ENCODE results near the gene PITPNB. TPM values are rescaled to one million over a fixed set of nuclear protein-coding genes. Genes with fewer than 3 reads are reported as not detected.

The PITPNB gene
- total RNA-seq, 1 experiment from 2014 or later: 70.7 TPM

- Mint-ChIP-seq H3K4me3 (no peak overlapping the region), H3K9me3 (no peaks in the 10 kb centered on the region), H3K4me1 (peaks cover 13% of the 10 kb centered on the region), H3K27me3 (ENCODE audit: low read depth) (no peaks in the 10 kb centered on the region), H3K36me3 (peaks cover 38% of the 10 kb centered on the region), H3K27ac (no peak overlapping the region)
- DNase-seq (ENCODE audit: low spot score) (no peak), ATAC-seq (no peak)
- CTCF ChIA-PET: no interaction called here
- POLR2A ChIA-PET: no interaction called here
- TF ChIP-seq ATF2 (CRISPR knock-in tag; IDR thresholded peaks at IDR 0.05; ENCODE audit: borderline replicate concordance, low read depth): no peak
- no peak for TF ChIP-seq GTF2I (CRISPR knock-in tag; conservative IDR thresholded peaks at IDR 0.05)
- TF ChIP-seq E2F5 (CRISPR knock-in tag; IDR thresholded peaks at IDR 0.05): no peak
- no peak for TF ChIP-seq ATF3 (CRISPR knock-in tag; conservative IDR thresholded peaks at IDR 0.05)
- no peak for TF ChIP-seq MAX (CRISPR knock-in tag; IDR thresholded peaks at IDR 0.05)
Measured at GRCh38 chr22:27859336-27859735, 59.7 kb downstream of the PITPNB start.

GRCh38 chr22:27858626-27859025 is 60.4 kb downstream of the PITPNB start:
- Mint-ChIP-seq H3K4me3 (no peak overlapping the region), H3K36me3 (peaks cover 44% of the 10 kb centered on the region), H3K27ac (no peak overlapping the region), H3K27me3 (ENCODE audit: low read depth) (no peaks in the 10 kb centered on the region), H3K4me1 (peaks cover 13% of the 10 kb centered on the region), H3K9me3 (no peaks in the 10 kb centered on the region)
- no peak for DNase-seq (ENCODE audit: low spot score)
- TF ChIP-seq E2F4 (CRISPR knock-in tag; IDR thresholded peaks at IDR 0.05; ENCODE audit: borderline replicate concordance, low read depth) (no peak), ELF4 (CRISPR knock-in tag; IDR thresholded peaks at IDR 0.05; ENCODE audit: low read depth) (no peak), ZNF317 (CRISPR knock-in tag; IDR thresholded peaks at IDR 0.05; ENCODE audit: borderline replicate concordance, low read depth) (no peak), TP53 (CRISPR knock-in tag; IDR thresholded peaks at IDR 0.05) (no peak), RELA (CRISPR knock-in tag; IDR thresholded peaks at IDR 0.05; ENCODE audit: borderline replicate concordance) (no peak), NR2C2 (CRISPR knock-in tag; IDR thresholded peaks at IDR 0.05) (no peak), GTF2I (CRISPR knock-in tag; conservative IDR thresholded peaks at IDR 0.05) (no peak), TEAD4 (CRISPR knock-in tag; IDR thresholded peaks at IDR 0.05) (no peak), EMX1 (CRISPR knock-in tag; IDR thresholded peaks at IDR 0.05) (no peak), NR1H2 (CRISPR knock-in tag; IDR thresholded peaks at IDR 0.05) (no peak), ZNF121 (CRISPR knock-in tag; IDR thresholded peaks at IDR 0.05) (no peak), ZNF416 (CRISPR knock-in tag; IDR thresholded peaks at IDR 0.05) (no peak), ZNF138 (CRISPR knock-in tag; conservative IDR thresholded peaks at IDR 0.05) (no peak), CTCF (IDR thresholded peaks at IDR 0.05) (no peak), ZNF281 (CRISPR knock-in tag; IDR thresholded peaks at IDR 0.05) (no peak), MYBL2 (CRISPR knock-in tag; IDR thresholded peaks at IDR 0.05) (no peak)
- CTCF ChIA-PET: no interaction called here
- POLR2A ChIA-PET: no interaction called here
- ATAC-seq: no peak

Measured in WTC11 (cell line).